Gastroesophageal sphincter (tissue), 3 donors: Measurements from ENCODE around the gene UBE2M.

Experiments
- CTCF ChIP-seq, 4 experiments: fragments of 200-600 bp in 2 of 4; fragments of 450-650 bp in 2 of 4; sonication (generic) in 1 of 4; IDR thresholded peaks; one replicate each; pipeline ENCODE4 v1.5.1; 2017 to 2019; ENCODE audit warnings: antibody characterized with exemption in 4 of 4, mild to moderate bottlenecking in 2 of 4, moderate library complexity in 2 of 4
- EP300 ChIP-seq: sonication (generic); formaldehyde crosslinking; IDR thresholded peaks from one replicate; pipeline ENCODE4 v1.6.1; 2017; ENCODE audit warnings: antibody characterized with exemption, mild to moderate bottlenecking
- POLR2A ChIP-seq, 2 donors: fragments of 450-650 bp; IDR thresholded peaks; one replicate each; pipeline ENCODE4 v1.6.1; 2017; ENCODE audit warnings: antibody characterized with exemption in 2 of 2, mild to moderate bottlenecking in 2 of 2, moderate library complexity in 1 of 2

- TF ChIP-seq POLR2A (IDR thresholded peaks at IDR 0.05) (no peak), EP300 (no peak), CTCF (IDR thresholded peaks at IDR 0.05) (no peak)
These were observed 11.7 kb upstream of the UBE2M start for GRCh38 chr19:58569943-58570670.
